Lung microvascular endothelial cell (primary cell): Measurements from ENCODE around the gene IFRD2. TPM values are rescaled to one million over a fixed set of nuclear protein-coding genes. Genes with fewer than 3 reads are reported as not detected.
A peak's percentile ranks its signal among the peaks of the same experiment; 100 is the strongest.

ENCODE experiments used
- DNase-seq, 2 donors: peaks; one replicate each; pipeline versions ENCODE4 v3.0.0 to v3.0.0-alpha.2; 2010; ENCODE audit warnings: low read depth in 2 of 2
- total RNA-seq: library from RNA; depleted of rRNA; stranded (reverse); fragments of >200 nt; gene quantifications from 2 replicates; pipeline ENCODE4 v1.2.1, GENCODE V29; 2014

The IFRD2 gene
- total RNA-seq = 78.7 and 104 TPM in 2 replicates

- peak; percentile 98 for DNase-seq
These were observed at the start of gene IFRD2 for GRCh38 chr3:50292159-50293078. IFRD2 (minus strand) TSS chr3:50292429; CDS start chr3:50292274, 155 bp downstream.

- no peak for DNase-seq
These were observed 49.3 kb upstream of the IFRD2 start for GRCh38 chr3:50341537-50341936.

- peak in 1 of 2 donors; percentile 43 for DNase-seq
These were observed 48.5 kb upstream of the IFRD2 start, which contains the start of gene RASSF1 for GRCh38 chr3:50340448-50341329. RASSF1 (minus strand) TSS chr3:50340836; CDS start chr3:50340805, 31 bp downstream.

GRCh38 chr3:50340147-50340447, 47.9 kb upstream of the IFRD2 start:
- no peak for DNase-seq

- no peak for DNase-seq
These were observed 47.4 kb upstream of the IFRD2 start for GRCh38 chr3:50339485-50340146.

- no peak for DNase-seq
These were observed 46.7 kb upstream of the IFRD2 start for GRCh38 chr3:50338965-50339364.

GRCh38 chr3:50337175-50337861, 45.1 kb upstream of the IFRD2 start:
- peak; percentile 100 for DNase-seq

GRCh38 chr3:50336452-50337174, 44.4 kb upstream of the IFRD2 start:
- DNase-seq = no peak

GRCh38 chr3:50334339-50335075, 42.3 kb upstream of the IFRD2 start:
- DNase-seq = peak; percentile 66 to 82

GRCh38 chr3:50333744-50334328, 41.6 kb upstream of the IFRD2 start:
- peak; percentile 63 to 97 for DNase-seq

- DNase-seq = no peak
These were observed 39.2 kb upstream of the IFRD2 start for GRCh38 chr3:50331364-50331907.

GRCh38 chr3:50330330-50330729, 38.1 kb upstream of the IFRD2 start:
- DNase-seq = no peak

GRCh38 chr3:50327943-50328691, 35.9 kb upstream of the IFRD2 start, which contains the start of gene TUSC2:
TUSC2 (minus strand) TSS chr3:50328223; CDS start chr3:50328099, 124 bp downstream.
- DNase-seq = peak; percentile 98

- DNase-seq = no peak
These were observed 34.9 kb upstream of the IFRD2 start for GRCh38 chr3:50327129-50327528.

- DNase-seq = no peak
These were observed 33.9 kb upstream of the IFRD2 start for GRCh38 chr3:50326182-50326541.

- DNase-seq = no peak
These were observed 33.4 kb upstream of the IFRD2 start for GRCh38 chr3:50325497-50326181.

GRCh38 chr3:50325113-50325480, 32.9 kb upstream of the IFRD2 start:
- no peak for DNase-seq
